HL-60/S4 treated with retinoic acid at 250 ng/mL for 4 days and 3 days (cell line): ENCODE results near the gene ANO2.

ENCODE experiments used
- in situ Hi-C: fragments of 300-500 bp; cut with MboI; formaldehyde crosslinking; loops from 2 replicates; pipeline ENCODE4 v1.7.0; 2022; ENCODE audit warnings: low sequenced_read_pairs

The ANO2 gene

GRCh38 chr12:5964913-5965900 lies 20.1 kb upstream of the ANO2 start:
- in situ Hi-C loops = no loop called here

DNA sequence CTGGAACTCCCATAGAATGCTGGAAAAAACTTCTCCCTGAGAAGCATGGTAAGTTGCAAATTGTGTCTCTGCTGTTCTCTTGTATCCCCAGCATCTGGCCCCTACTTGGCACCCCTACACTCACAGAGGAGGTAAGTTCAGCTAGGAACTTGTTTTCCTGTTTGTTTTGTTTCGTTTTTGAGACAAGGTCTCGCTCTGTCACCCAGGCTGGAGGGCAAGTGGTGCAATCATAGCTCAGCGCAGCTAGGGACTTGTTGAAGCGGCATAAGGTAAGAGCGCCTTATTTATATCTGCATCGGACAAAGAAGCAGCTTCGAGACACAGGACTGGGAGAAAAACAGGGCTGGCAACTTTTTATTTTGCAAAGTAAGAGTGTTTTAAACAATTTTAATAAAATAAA lies 18.5 kb upstream of the ANO2 start:
- in situ Hi-C loops = no loop called here

DNA sequence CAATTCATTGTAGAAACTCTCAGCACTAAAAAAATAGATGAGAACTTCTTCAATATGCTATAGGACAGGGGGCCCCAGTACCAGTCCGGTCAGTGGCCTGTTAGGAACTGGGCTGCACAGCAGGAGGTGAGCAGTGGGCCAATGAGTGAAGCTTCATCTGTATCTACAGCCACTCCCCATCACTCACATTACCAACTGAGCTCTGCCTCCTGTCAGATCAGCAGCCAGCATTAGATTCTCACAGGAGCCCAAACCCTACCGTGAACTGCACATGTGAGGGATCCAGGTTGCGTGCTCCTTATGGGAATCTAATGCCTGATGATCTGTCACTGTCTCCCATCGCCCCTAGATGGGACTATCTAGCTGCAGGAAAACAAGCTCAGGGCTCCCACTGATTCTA lies 15.7 kb upstream of the ANO2 start:
- in situ Hi-C loops = no loop called here

DNA sequence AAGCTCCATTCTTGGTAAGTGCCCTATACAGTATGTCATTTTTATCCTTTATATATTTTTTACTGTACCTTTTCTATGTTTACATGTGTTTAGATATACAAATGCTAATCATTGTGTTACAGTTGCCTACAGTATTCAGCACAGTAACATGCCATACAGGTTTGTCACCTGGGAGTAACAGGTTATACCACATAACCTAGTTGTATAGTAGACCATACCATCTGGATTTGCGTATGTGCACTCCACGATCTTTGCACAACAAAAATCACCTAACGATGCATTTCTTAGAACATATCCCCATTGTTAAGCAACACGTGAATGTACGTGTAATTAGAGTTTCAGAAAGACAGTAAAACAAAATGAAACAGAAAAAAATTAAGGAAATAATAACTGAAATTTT lies 11.9 kb upstream of the ANO2 start:
- in situ Hi-C loops = no loop called here

DNA sequence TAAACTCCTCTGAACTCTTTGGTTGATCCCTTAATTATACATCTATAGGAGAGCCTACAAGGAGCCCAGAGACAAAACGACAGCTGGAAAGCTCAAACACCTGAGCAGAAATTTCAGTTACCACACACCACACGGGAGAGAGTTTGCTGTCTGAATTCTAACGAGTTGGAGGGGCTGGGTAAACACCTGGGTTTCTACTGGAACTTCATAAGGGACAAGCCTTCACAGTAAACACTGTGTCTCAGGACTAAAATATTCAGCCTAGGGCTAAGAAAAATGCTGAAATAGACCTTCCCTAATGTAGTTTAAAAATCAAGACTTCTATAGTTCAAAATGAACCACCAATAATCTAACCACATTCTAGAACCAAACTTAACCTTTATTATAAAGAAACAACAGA lies 9.6 kb upstream of the ANO2 start:
- in situ Hi-C loops = no loop called here

GRCh38 chr12:5953835-5954586 lies 9.0 kb upstream of the ANO2 start:
- in situ Hi-C loops = no loop called here

DNA sequence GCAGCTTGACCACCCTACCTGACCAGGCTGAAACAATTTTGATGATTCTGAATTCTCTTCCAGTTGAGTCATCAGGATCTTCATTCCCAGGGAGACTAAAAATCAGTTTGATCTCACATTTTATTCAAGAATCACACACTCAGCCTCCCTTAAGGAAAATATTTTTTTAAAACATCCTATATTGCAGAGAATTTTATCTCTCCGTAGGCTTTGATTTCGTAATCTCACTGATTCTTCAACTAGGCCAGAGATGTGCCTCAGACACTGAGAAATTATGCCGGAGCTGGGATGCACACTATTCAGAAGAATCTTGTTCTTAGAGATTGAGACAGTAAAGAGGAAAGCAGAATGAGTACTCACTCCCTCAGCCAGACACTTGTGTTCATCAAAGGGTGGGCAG lies 7.0 kb upstream of the ANO2 start:
- in situ Hi-C loops = no loop called here

DNA sequence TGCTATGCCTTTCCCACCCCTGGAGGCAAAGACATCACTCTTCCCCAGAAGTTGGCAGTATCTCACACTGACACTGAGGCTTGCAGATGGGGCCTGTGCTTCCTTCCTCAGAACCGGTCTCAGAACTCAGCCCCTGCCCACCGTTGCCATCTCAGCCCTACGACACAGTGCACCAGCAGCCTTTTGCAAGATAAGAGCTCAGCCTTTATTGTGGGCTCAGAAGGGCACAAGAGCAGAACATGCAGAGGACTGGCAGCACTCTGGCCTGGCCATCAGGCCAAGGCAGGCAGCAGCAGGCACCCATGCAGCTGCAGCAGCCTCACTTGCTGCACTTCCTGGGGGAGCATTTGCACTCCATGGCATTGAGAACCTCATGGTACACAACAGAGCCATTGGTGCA lies 3.6 kb upstream of the ANO2 start:
- in situ Hi-C loops = no loop called here

DNA sequence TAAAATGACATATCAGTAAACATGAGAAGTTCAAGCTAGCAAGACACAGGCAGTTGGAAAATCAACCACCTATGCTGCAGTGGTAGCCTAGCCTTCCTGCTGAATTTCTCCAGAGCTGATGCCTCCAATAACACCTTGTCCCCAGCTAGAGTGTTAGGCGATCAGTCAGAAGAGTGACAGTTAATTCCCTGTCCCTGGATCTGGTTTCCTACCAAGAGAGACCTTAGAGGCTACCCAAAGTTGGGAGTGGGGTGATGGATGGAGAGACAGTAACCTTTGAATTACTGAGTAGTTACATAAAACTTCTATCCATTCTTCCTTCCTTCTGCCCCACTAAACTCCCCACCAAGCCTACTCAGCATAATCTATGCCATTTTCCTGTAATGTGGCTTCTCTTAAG lies 1.9 kb upstream of the ANO2 start:
- in situ Hi-C loops = no loop called here

GRCh38 chr12:5946388-5946787 lies 1.3 kb upstream of the ANO2 start:
- in situ Hi-C loops = no loop called here

DNA sequence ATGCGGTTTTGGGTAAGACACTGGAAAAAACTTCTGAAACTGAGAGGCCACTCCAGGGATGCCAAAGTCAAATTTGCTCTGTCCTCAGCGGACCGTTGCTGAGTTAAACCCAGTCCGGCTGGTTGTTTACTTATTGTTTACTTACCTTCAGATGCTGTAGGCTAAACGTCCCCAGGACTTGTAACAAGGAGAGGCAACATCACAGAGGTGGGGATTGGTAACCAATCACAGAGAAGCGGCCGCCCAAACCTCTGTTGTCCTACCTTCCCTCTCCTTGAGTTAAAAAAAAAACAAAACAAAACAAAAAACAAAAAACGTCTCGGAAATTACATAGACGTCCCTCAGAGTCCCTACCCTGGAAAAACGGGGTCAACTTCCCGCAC lies 380 bp downstream of the ANO2 start:
- in situ Hi-C loops = no loop called here

GRCh38 chr12:5944053-5944452 lies 1.0 kb downstream of the ANO2 start:
- in situ Hi-C loops = no loop called here

DNA sequence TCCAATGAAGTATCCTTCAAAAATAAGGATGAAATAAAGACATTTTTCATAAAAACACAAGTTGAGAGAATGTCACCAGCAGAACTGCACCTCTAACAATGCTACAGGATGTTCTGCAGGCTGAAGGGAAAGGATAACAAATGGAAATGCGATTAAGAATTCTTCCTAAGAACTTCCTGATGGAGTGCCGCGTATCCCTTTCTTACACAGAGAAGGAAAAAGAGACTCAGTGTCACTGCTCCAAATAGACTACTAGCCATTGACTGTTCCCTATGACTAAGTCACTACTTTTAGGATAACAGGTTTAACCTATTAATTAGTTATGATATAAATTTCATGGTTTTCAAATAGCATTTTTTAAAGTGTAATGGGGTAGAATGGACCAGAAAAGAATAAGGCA lies 3.2 kb downstream of the ANO2 start:
- in situ Hi-C loops = no loop called here

- in situ Hi-C loops = no loop called here
Measured at GRCh38 chr12:5927732-5928516, 17.1 kb downstream of the ANO2 start.

- in situ Hi-C loops = no loop called here
Measured at GRCh38 chr12:5925646-5926045, 19.4 kb downstream of the ANO2 start.

DNA sequence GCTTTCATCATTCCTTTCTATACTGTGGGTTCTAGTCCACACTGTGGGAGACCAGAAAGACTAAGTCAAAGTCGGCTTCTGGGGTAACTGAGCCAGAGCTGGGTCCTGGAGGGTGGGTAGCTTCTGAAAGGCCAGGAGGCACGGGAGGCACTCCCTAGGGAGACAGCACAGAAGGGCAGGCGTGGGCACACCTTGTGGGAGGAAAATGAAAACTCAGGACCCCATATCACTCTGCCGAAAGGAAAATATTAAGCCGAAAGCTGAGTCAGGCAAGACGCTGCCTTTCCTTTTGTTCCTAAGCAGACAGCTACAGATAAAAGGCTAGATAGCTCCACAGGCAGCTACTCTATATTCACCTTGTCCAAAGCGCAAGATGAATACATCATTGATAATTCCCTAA lies 20.7 kb downstream of the ANO2 start:
- in situ Hi-C loops = no loop called here

- in situ Hi-C loops = no loop called here
Measured at GRCh38 chr12:5923751-5924150, 21.3 kb downstream of the ANO2 start.

GRCh38 chr12:5923043-5923605 lies 21.9 kb downstream of the ANO2 start:
- in situ Hi-C loops = no loop called here

- in situ Hi-C loops = no loop called here
Measured at GRCh38 chr12:5921966-5922899, 22.8 kb downstream of the ANO2 start.
